Activated T-cell treated with anti-CD3 and anti-CD28 coated beads for 48 hours (primary cell): ENCODE measurements around the gene CDR2.
"Not testable (repeated sequence)": the region's sequence is repeated elsewhere in the genome, so short reads cannot be mapped to it uniquely, and the experiment has no call there.

Experiments used
- DNase-seq: peaks from one replicate; pipeline ENCODE4 v3.0.0-alpha.2; 2020; ENCODE audit warnings: low read depth

The CDR2 gene

GRCh38 chr16:22374311-22375116, at the start of gene CDR2:
Gene CDR2 (minus strand): TSS chr16:22374619. CDS start chr16:22374309, 310 bp downstream.
- DNase-seq = peak; percentile 96

- no peak for DNase-seq
Measured at GRCh38 chr16:22423716-22424115, 49.3 kb upstream of the CDR2 start.

- DNase-seq = no peak
Measured at GRCh38 chr16:22421136-22421535, 46.7 kb upstream of the CDR2 start.

GRCh38 chr16:22420606-22421135, 46.3 kb upstream of the CDR2 start:
- no peak for DNase-seq

GRCh38 chr16:22419908-22420307, 45.5 kb upstream of the CDR2 start:
- DNase-seq = no peak

- DNase-seq = no peak
Measured at GRCh38 chr16:22418826-22419225, 44.4 kb upstream of the CDR2 start.

- not testable (repeated sequence) for DNase-seq
Measured at GRCh38 chr16:22417798-22418197, 43.4 kb upstream of the CDR2 start.

GRCh38 chr16:22417019-22417418, 42.6 kb upstream of the CDR2 start:
- DNase-seq = no peak

- no peak for DNase-seq
Measured at GRCh38 chr16:22413819-22414218, 39.4 kb upstream of the CDR2 start.

- no peak for DNase-seq
Measured at GRCh38 chr16:22407486-22407885, 33.1 kb upstream of the CDR2 start.

- DNase-seq = no peak
Measured at GRCh38 chr16:22402191-22402590, 27.8 kb upstream of the CDR2 start.

GRCh38 chr16:22400900-22401299, 26.5 kb upstream of the CDR2 start:
- no peak for DNase-seq

GRCh38 chr16:22397931-22398330, 23.5 kb upstream of the CDR2 start:
- DNase-seq = no peak

GRCh38 chr16:22397464-22397863, 23.0 kb upstream of the CDR2 start:
- no peak for DNase-seq

- DNase-seq = no peak
Measured at GRCh38 chr16:22395960-22396359, 21.5 kb upstream of the CDR2 start.

GRCh38 chr16:22394121-22394520, 19.7 kb upstream of the CDR2 start:
- DNase-seq = no peak

GRCh38 chr16:22388101-22388644, 13.8 kb upstream of the CDR2 start:
- DNase-seq = no peak

GRCh38 chr16:22386976-22387375, 12.6 kb upstream of the CDR2 start:
- no peak for DNase-seq

GRCh38 chr16:22385196-22385595, 10.8 kb upstream of the CDR2 start:
- no peak for DNase-seq

GRCh38 chr16:22383827-22384226, 9.4 kb upstream of the CDR2 start:
- no peak for DNase-seq

- DNase-seq = no peak
Measured at GRCh38 chr16:22381392-22381791, 7.0 kb upstream of the CDR2 start.

- no peak for DNase-seq
Measured at GRCh38 chr16:22380529-22380928, 6.1 kb upstream of the CDR2 start.

- DNase-seq = no peak
Measured at GRCh38 chr16:22379656-22380055, 5.2 kb upstream of the CDR2 start.
